WTC11 (cell line): ENCODE measurements around the gene ATP2C1. TPM values are rescaled to one million over a fixed set of nuclear protein-coding genes. Genes with fewer than 3 reads are reported as not detected.

Experiments
- ATAC-seq: fragments of 200-7000 bp; cut with Tn5 transposase; 2 replicates; pipeline ENCODE4 v1.10.0; 2021; ENCODE audit warnings: mild to moderate bottlenecking, moderate library complexity
- CTCF ChIA-PET: fragments of 300-600 bp; sonication (Branson Sonifier 250); formaldehyde crosslinking; loops from one replicate; lab custom pipeline; 2021; ENCODE audit warnings: antibody characterized with exemption; lab: Charles Lee
- POLR2A ChIA-PET: fragments of 350-600 bp; sonication (Branson Sonifier 250); formaldehyde crosslinking; loops from one replicate; lab custom pipeline; 2021; ENCODE audit warnings: antibody characterized with exemption; lab: Charles Lee
- DNase-seq: peaks from one replicate; pipeline ENCODE4 v3.0.0; 2021; ENCODE audit warnings: low spot score
- H3K27ac Mint-ChIP-seq: 2 replicates; pipeline ENCODE4 v1.8.0; 2021; ENCODE audit warnings: mixed read lengths
- H3K27me3 Mint-ChIP-seq: 2 replicates; pipeline ENCODE4 v1.8.0; 2021; ENCODE audit warnings: low read depth, mild to moderate bottlenecking, moderate library complexity, mixed read lengths
- H3K36me3 Mint-ChIP-seq: 2 replicates; pipeline ENCODE4 v1.8.0; 2021; ENCODE audit warnings: mixed read lengths
- H3K4me1 Mint-ChIP-seq: 2 replicates; pipeline ENCODE4 v1.8.0; 2022; ENCODE audit warnings: mixed read lengths
- H3K4me3 Mint-ChIP-seq: 2 replicates; pipeline ENCODE4 v1.8.0; 2021; ENCODE audit warnings: mild to moderate bottlenecking, moderate library complexity, mixed read lengths
- H3K9me3 Mint-ChIP-seq: 2 replicates; pipeline ENCODE4 v1.8.0; 2021; ENCODE audit warnings: mixed read lengths
- ATF6 ChIP-seq: sonication (generic); formaldehyde crosslinking; IDR thresholded peaks from 2 replicates; pipeline ENCODE4 v1.8.1; 2023; ENCODE audit warnings: mild to moderate bottlenecking, missing genetic modification reagents
- E2F1 ChIP-seq: sonication (generic); formaldehyde crosslinking; IDR thresholded peaks from 2 replicates; pipeline ENCODE4 v1.8.0; 2022; ENCODE audit warnings: mild to moderate bottlenecking, missing genetic modification reagents
- E2F4 ChIP-seq: sonication (generic); formaldehyde crosslinking; IDR thresholded peaks from 2 replicates; pipeline ENCODE4 v1.8.1; 2022; ENCODE audit warnings: low read depth, mild to moderate bottlenecking, moderate library complexity, missing genetic modification reagents, borderline replicate concordance
- ESRRA ChIP-seq: sonication (generic); formaldehyde crosslinking; IDR thresholded peaks from 2 replicates; pipeline ENCODE4 v1.8.1; 2022; ENCODE audit warnings: mild to moderate bottlenecking, missing genetic modification reagents, borderline replicate concordance
- GABPB1 ChIP-seq: sonication (generic); formaldehyde crosslinking; IDR thresholded peaks from 2 replicates; pipeline ENCODE4 v1.8.1; 2023; ENCODE audit warnings: mild to moderate bottlenecking, missing genetic modification reagents
- MXD4 ChIP-seq: fragments of 250-450 bp; sonication (Bioruptor Pico); IDR thresholded peaks from 2 replicates; pipeline ENCODE4 v1.8.0; 2021; ENCODE audit warnings: mild to moderate bottlenecking, moderate library complexity, borderline replicate concordance
- NR1H2 ChIP-seq: sonication (generic); formaldehyde crosslinking; IDR thresholded peaks from 2 replicates; pipeline ENCODE4 v1.9.0; 2021; ENCODE audit warnings: mild to moderate bottlenecking, moderate library complexity, missing genetic modification reagents
- TCF7 ChIP-seq: sonication (generic); formaldehyde crosslinking; IDR thresholded peaks from 2 replicates; pipeline ENCODE4 v1.8.0; 2022; ENCODE audit warnings: mild to moderate bottlenecking, low read depth, missing genetic modification reagents, moderate library complexity
- TEAD4 ChIP-seq: sonication (generic); formaldehyde crosslinking; IDR thresholded peaks from 2 replicates; pipeline ENCODE4 v1.8.0; 2022; ENCODE audit warnings: mild to moderate bottlenecking, missing genetic modification reagents
- USF2 ChIP-seq: sonication (generic); formaldehyde crosslinking; IDR thresholded peaks from 2 replicates; pipeline ENCODE4 v1.8.1; 2023; ENCODE audit warnings: mild to moderate bottlenecking, missing genetic modification reagents, moderate library complexity
- ZBTB21 ChIP-seq: sonication (generic); formaldehyde crosslinking; IDR thresholded peaks from 2 replicates; pipeline ENCODE4 v1.8.1; 2023; ENCODE audit warnings: mild to moderate bottlenecking, missing genetic modification reagents, borderline replicate concordance
- ZNF416 ChIP-seq: fragments of 250-450 bp; sonication (Bioruptor Pico); IDR thresholded peaks from 2 replicates; pipeline ENCODE4 v1.9.0; 2021; ENCODE audit warnings: mild to moderate bottlenecking, inconsistent platforms
- ZNF671 ChIP-seq: fragments of 250-450 bp; sonication (Bioruptor Pico); IDR thresholded peaks from 2 replicates; pipeline ENCODE4 v1.8.0; 2021; ENCODE audit warnings: mild to moderate bottlenecking
- total RNA-seq: library from RNA; stranded (reverse); gene quantifications from 3 replicates; pipeline ENCODE4 v1.2.3, GENCODE V29; 2021
- TF ChIP-seq, protein P1 (sequence below): sonication (generic); formaldehyde crosslinking; IDR thresholded peaks from 2 replicates; pipeline ENCODE4 v1.8.1; 2022; ENCODE audit warnings: low read depth, missing genetic modification reagents, borderline replicate concordance

Gene ATP2C1
- total RNA-seq, 1 experiment from 2014 or later: 62.5 TPM

GRCh38 chr3:131050001-131050400, 156.1 kb downstream of the ATP2C1 start (continued):
- TF ChIP-seq E2F4 (CRISPR knock-in tag) (no peak), ATF6 (CRISPR knock-in tag) (no peak), ZNF416 (no peak), NR1H2 (CRISPR knock-in tag) (no peak), MXD4 (CRISPR knock-in tag) (no peak), GABPB1 (no peak), USF2 (no peak), ZBTB21 (no peak), TEAD4 (CRISPR knock-in tag) (no peak)
- TF ChIP-seq, protein P1, sequence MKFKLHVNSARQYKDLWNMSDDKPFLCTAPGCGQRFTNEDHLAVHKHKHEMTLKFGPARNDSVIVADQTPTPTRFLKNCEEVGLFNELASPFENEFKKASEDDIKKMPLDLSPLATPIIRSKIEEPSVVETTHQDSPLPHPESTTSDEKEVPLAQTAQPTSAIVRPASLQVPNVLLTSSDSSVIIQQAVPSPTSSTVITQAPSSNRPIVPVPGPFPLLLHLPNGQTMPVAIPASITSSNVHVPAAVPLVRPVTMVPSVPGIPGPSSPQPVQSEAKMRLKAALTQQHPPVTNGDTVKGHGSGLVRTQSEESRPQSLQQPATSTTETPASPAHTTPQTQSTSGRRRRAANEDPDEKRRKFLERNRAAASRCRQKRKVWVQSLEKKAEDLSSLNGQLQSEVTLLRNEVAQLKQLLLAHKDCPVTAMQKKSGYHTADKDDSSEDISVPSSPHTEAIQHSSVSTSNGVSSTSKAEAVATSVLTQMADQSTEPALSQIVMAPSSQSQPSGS (CRISPR knock-in tag): no peak

GRCh38 chr3:131053043-131053859, 159.4 kb downstream of the ATP2C1 start:
- CTCF ChIA-PET: no interaction called here
- POLR2A ChIA-PET: no interaction called here

More at GRCh38 chr3:131053043-131053859, 159.4 kb downstream of the ATP2C1 start:
- no peak overlapping the region for H3K4me3 Mint-ChIP-seq
- H3K4me1 Mint-ChIP-seq: no peaks in the 10 kb centered on the region
- no peak overlapping the region for H3K27ac Mint-ChIP-seq
- H3K9me3 Mint-ChIP-seq: no peaks in the 10 kb centered on the region
- TF ChIP-seq E2F1 (CRISPR knock-in tag): no peak
- no peak for TF ChIP-seq TCF7 (CRISPR knock-in tag)
- no peak for TF ChIP-seq ESRRA
- no peak for TF ChIP-seq ZNF671
- TF ChIP-seq, all 79 proteins: peak for 0
- ATAC-seq (no peak), DNase-seq (no peak)
- H3K36me3 Mint-ChIP-seq: no peaks in the 10 kb centered on the region; the same call in 1 of the 2 replicates
- no peaks in the 10 kb centered on the region for H3K27me3 Mint-ChIP-seq

Other genes starting within 250 kb of the ATP2C1 start
- 37.2 to 43.8 TPM (median 41.5 TPM) in 3 replicates for gene PIK3R4, start 147.3 kb upstream of the ATP2C1 start, total RNA-seq
- 5.2 to 6.4 TPM (median 5.8 TPM) in 3 replicates for gene ASTE1, start 132.7 kb downstream of the ATP2C1 start, total RNA-seq
- gene NEK11, start 132.8 kb downstream of the ATP2C1 start, total RNA-seq: 1.6 to 1.8 TPM (median 1.7 TPM) in 3 replicates